GM13976 (cell line): ENCODE measurements around the gene CMIP.

ENCODE experiments used
- DNase-seq: peaks from one replicate; pipeline ENCODE4 v3.0.0; 2012; ENCODE audit warnings: low spot score
- in situ Hi-C: fragments of 300-500 bp; cut with MboI; formaldehyde crosslinking; loops from one replicate; pipeline ENCODE4 v1.12.0; 2022; ENCODE audit warnings: low sequenced_read_pairs, mixed read lengths, inconsistent platforms; ENCODE audit not compliant: unreplicated experiment
- TF ChIP-seq, protein P1 (sequence below): IDR thresholded peaks from 2 replicates; pipeline ENCODE4 v1.5.1; 2012; ENCODE audit warnings: borderline replicate concordance, mild to moderate bottlenecking; ENCODE audit not compliant: insufficient read depth; ENCODE audit errors: extremely low read depth, missing control alignments, control extremely low read depth

Gene CMIP

GRCh38 chr16:81716478-81717225, 272.0 kb downstream of the CMIP start:
- in situ Hi-C loops, result no loop called here

GRCh38 chr16:81717662-81718189, 273.1 kb downstream of the CMIP start:
- TF ChIP-seq, protein P1, sequence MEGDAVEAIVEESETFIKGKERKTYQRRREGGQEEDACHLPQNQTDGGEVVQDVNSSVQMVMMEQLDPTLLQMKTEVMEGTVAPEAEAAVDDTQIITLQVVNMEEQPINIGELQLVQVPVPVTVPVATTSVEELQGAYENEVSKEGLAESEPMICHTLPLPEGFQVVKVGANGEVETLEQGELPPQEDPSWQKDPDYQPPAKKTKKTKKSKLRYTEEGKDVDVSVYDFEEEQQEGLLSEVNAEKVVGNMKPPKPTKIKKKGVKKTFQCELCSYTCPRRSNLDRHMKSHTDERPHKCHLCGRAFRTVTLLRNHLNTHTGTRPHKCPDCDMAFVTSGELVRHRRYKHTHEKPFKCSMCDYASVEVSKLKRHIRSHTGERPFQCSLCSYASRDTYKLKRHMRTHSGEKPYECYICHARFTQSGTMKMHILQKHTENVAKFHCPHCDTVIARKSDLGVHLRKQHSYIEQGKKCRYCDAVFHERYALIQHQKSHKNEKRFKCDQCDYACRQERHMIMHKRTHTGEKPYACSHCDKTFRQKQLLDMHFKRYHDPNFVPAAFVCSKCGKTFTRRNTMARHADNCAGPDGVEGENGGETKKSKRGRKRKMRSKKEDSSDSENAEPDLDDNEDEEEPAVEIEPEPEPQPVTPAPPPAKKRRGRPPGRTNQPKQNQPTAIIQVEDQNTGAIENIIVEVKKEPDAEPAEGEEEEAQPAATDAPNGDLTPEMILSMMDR, result no peak
- DNase-seq, result no peak
- in situ Hi-C loops, result no loop called here

More at GRCh38 chr16:81716478-81717225, 272.0 kb downstream of the CMIP start:
- no peak for DNase-seq
- TF ChIP-seq, protein P1, result no peak

DNA sequence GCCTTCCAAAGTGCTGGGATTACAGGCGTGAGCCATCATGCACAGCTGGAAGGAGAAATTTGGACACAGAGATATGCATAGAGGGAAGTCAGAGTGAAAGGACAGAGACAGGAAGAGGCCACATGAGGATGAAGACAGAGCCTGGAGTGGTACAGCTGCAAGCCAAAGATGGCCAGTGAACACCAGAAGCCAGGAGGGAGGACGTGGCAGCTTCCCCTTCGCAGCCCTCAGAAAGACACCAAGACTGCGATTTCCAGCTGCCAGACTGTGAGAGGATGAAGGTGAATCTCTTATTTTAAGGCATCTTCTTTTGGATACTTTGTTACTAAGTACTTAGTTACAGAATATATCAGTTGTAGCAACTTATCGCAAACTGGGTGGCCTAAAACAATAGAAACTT, 274.0 kb downstream of the CMIP start:
- TF ChIP-seq, protein P1, result no peak
- DNase-seq, result no peak
- in situ Hi-C loops, result no loop called here

- in situ Hi-C loops, result loop anchor here (10.0 kb wide), 3 partner anchors 95 to 355 kb away; no protein-coding TSS in a partner anchor
- no peak for DNase-seq
- TF ChIP-seq, protein P1, result no peak
Measured at GRCh38 chr16:81719993-81720392, 275.4 kb downstream of the CMIP start.

GRCh38 chr16:81720973-81721906, 276.6 kb downstream of the CMIP start:
- DNase-seq, result no peak
- in situ Hi-C loops, result loop anchor here (10.0 kb wide), 3 partner anchors 96 to 356 kb away; no protein-coding TSS in a partner anchor

More at GRCh38 chr16:81720973-81721906, 276.6 kb downstream of the CMIP start:
- TF ChIP-seq, protein P1, result no peak
